ENCODE measurements around the gene CCDC183. TPM values are rescaled to one million over a fixed set of nuclear protein-coding genes. Genes with fewer than 3 reads are reported as not detected.
"Not testable (repeated sequence)": the region's sequence is repeated elsewhere in the genome, so short reads cannot be mapped to it uniquely, and the experiment has no call there.

The CCDC183 gene
- total RNA-seq, 2 experiments from 2014 or later: 0.88 to 1.3 TPM

- H4K20me1 ChIP-seq (ENCODE audit: insufficient read depth, low read length); H3K9me2 ChIP-seq (ENCODE audit: insufficient read depth, low read length); POLR2A ChIA-PET; H3K4me3 ChIP-seq (ENCODE audit: low read depth, low read length, poor library complexity, severe bottlenecking); H3K27ac ChIP-seq (ENCODE audit: low read depth, low read length, poor library complexity, severe bottlenecking); H2AFZ ChIP-seq (ENCODE audit: low read length); BruUV-seq (replicated peaks); H3K79me2 ChIP-seq (ENCODE audit: insufficient read depth, low read depth, low read length); H3K4me1 ChIP-seq (ENCODE audit: insufficient read depth, low read length, poor library complexity, severe bottlenecking); intact Hi-C loops (cut with micrococcal nuclease; ENCODE audit: unreplicated experiment); H3K4me2 ChIP-seq (ENCODE audit: low read length); H3K36me3 ChIP-seq (ENCODE audit: insufficient read depth, low read length); H3K9me3 ChIP-seq (ENCODE audit: low read length): not testable (repeated sequence)
- TF ChIP-seq CTCF (conservative IDR thresholded peaks at IDR 0.05; ENCODE audit: low read length): peak; percentile 78
- CTCF ChIA-PET (ENCODE audit: unreplicated experiment): interaction anchor here (0.7 kb wide), 1 partner anchor 275 kb away, joined by 12 read pairs; no protein-coding TSS in a partner anchor
- DNase-seq (ENCODE audit: low spot score): peak; percentile 55
These were observed 35.1 kb upstream of the CCDC183 start for GRCh38 chr9:136760834-136761544.

- intact Hi-C loops (cut with micrococcal nuclease; ENCODE audit: unreplicated experiment): no loop called here
- CTCF ChIA-PET (ENCODE audit: unreplicated experiment): interaction anchor here (0.7 kb wide), 1 partner anchor 276 kb away, joined by 12 read pairs; no protein-coding TSS in a partner anchor
- peaks cover 3% of the 10 kb centered on the region for H3K4me1 ChIP-seq (ENCODE audit: insufficient read depth, low read length, poor library complexity, severe bottlenecking)
- no peak overlapping the region for H3K4me2 ChIP-seq (ENCODE audit: low read length)
- no TSS peak for BruUV-seq (replicated peaks)
- H3K9me2 ChIP-seq (ENCODE audit: insufficient read depth, low read length): no peaks in the 10 kb centered on the region
- POLR2A ChIA-PET: no interaction called here
- TF ChIP-seq CTCF (conservative IDR thresholded peaks at IDR 0.05; ENCODE audit: low read length): no peak
- no peak for TF ChIP-seq EZH2phosphoT487 (IDR thresholded peaks at IDR 0.05; ENCODE audit: borderline replicate concordance, low read depth, low read length)
- H3K9me3 ChIP-seq (ENCODE audit: low read length): no peaks in the 10 kb centered on the region
- no peak for DNase-seq (ENCODE audit: low spot score)
- H4K20me1 ChIP-seq (ENCODE audit: insufficient read depth, low read length): no peaks in the 10 kb centered on the region
- H2AFZ ChIP-seq (ENCODE audit: low read length): no peak overlapping the region
- no peaks in the 10 kb centered on the region for H3K79me2 ChIP-seq (ENCODE audit: insufficient read depth, low read depth, low read length)
- H3K4me3 ChIP-seq (ENCODE audit: low read depth, low read length, poor library complexity, severe bottlenecking): no peak overlapping the region
- H3K27ac ChIP-seq (ENCODE audit: low read depth, low read length, poor library complexity, severe bottlenecking): no peak overlapping the region
- no peaks in the 10 kb centered on the region for H3K36me3 ChIP-seq (ENCODE audit: insufficient read depth, low read length)
These were observed 34.6 kb upstream of the CCDC183 start for GRCh38 chr9:136761545-136761981.

- H4K20me1 ChIP-seq (ENCODE audit: insufficient read depth, low read length): no peaks in the 10 kb centered on the region
- BruUV-seq (replicated peaks): no TSS peak
- TF ChIP-seq CTCF (conservative IDR thresholded peaks at IDR 0.05; ENCODE audit: low read length): no peak
- TF ChIP-seq EZH2phosphoT487 (IDR thresholded peaks at IDR 0.05; ENCODE audit: borderline replicate concordance, low read depth, low read length): no peak
- no peaks in the 10 kb centered on the region for H3K9me2 ChIP-seq (ENCODE audit: insufficient read depth, low read length)
- CTCF ChIA-PET (ENCODE audit: unreplicated experiment): no interaction called here
- intact Hi-C loops (cut with micrococcal nuclease; ENCODE audit: unreplicated experiment): no loop called here
- no peak overlapping the region for H3K4me3 ChIP-seq (ENCODE audit: low read depth, low read length, poor library complexity, severe bottlenecking)
- no peaks in the 10 kb centered on the region for H3K79me2 ChIP-seq (ENCODE audit: insufficient read depth, low read depth, low read length)
- no peak overlapping the region for H3K27ac ChIP-seq (ENCODE audit: low read depth, low read length, poor library complexity, severe bottlenecking)
- H3K9me3 ChIP-seq (ENCODE audit: low read length): no peaks in the 10 kb centered on the region
- H3K4me1 ChIP-seq (ENCODE audit: insufficient read depth, low read length, poor library complexity, severe bottlenecking): peaks cover 3% of the 10 kb centered on the region
- no peak overlapping the region for H2AFZ ChIP-seq (ENCODE audit: low read length)
- no peaks in the 10 kb centered on the region for H3K36me3 ChIP-seq (ENCODE audit: insufficient read depth, low read length)
- DNase-seq (ENCODE audit: low spot score): no peak
- H3K4me2 ChIP-seq (ENCODE audit: low read length): no peak overlapping the region
- POLR2A ChIA-PET: no interaction called here
These were observed 33.9 kb upstream of the CCDC183 start for GRCh38 chr9:136762221-136762691.

All from OCI-LY7 (cell line).